Retinal pigment epithelial cell (primary cell): ENCODE data around the gene CCDC112.
A peak's percentile ranks its signal among the peaks of the same experiment; 100 is the strongest.

Experiments
- DNase-seq: peaks from one replicate; pipeline ENCODE4 v3.0.0-alpha.2; 2010; ENCODE audit warnings: low read depth
- H3K4me3 ChIP-seq: 2 replicates; pipeline ENCODE4 v1.5.1; 2011; ENCODE audit warnings: mild to moderate bottlenecking, low read length, control low read depth, moderate library complexity
- TF ChIP-seq, protein P1 (sequence below): conservative IDR thresholded peaks from 2 replicates; pipeline ENCODE4 v1.5.1; 2011; ENCODE audit warnings: low read depth, low read length, control low read depth, inconsistent platforms

The CCDC112 gene

DNA sequence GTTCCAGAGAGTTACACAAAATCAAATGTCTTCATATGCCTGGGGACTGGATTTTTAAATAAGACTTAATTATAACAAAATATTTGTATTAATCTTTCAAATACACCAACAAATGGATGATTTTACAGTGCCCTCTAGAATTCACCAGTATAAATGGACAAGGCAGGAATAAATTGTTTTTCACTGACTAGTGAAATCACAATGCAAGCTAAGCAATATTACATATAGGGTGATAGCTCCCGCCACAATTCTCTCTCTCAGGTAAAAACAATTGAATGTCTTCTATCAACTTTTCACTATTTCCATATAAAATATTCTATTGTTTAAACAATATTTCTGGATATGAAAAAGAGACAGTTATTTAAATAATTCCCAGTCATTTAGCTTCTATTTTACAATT, 8.0 kb upstream of the CCDC112 start:
- TF ChIP-seq, protein P1, sequence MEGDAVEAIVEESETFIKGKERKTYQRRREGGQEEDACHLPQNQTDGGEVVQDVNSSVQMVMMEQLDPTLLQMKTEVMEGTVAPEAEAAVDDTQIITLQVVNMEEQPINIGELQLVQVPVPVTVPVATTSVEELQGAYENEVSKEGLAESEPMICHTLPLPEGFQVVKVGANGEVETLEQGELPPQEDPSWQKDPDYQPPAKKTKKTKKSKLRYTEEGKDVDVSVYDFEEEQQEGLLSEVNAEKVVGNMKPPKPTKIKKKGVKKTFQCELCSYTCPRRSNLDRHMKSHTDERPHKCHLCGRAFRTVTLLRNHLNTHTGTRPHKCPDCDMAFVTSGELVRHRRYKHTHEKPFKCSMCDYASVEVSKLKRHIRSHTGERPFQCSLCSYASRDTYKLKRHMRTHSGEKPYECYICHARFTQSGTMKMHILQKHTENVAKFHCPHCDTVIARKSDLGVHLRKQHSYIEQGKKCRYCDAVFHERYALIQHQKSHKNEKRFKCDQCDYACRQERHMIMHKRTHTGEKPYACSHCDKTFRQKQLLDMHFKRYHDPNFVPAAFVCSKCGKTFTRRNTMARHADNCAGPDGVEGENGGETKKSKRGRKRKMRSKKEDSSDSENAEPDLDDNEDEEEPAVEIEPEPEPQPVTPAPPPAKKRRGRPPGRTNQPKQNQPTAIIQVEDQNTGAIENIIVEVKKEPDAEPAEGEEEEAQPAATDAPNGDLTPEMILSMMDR, result no peak
- H3K4me3 ChIP-seq, result no peak overlapping the region
- DNase-seq, result no peak

DNA sequence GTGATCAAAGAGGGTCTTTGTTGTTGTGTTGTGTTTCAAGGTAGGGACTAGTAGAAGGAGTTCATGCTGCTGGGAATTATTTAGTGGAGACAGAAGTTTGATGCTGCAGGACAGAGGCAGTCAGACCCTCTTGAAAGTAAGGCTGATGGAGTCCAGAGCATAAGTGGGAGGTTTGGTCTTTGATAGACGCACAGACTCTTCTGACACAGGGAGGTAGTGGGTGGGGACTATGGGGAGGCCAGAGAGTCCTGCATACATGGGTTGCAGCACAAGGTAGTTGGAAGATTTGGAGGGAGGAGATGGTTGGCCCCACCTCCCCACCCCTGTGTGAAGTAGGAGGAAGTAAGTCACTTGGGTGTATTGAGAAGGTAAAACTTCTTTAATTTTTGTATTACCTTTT, 2.4 kb upstream of the CCDC112 start:
- H3K4me3 ChIP-seq, result no peak overlapping the region
- DNase-seq, result no peak
- TF ChIP-seq, protein P1, result no peak

DNA sequence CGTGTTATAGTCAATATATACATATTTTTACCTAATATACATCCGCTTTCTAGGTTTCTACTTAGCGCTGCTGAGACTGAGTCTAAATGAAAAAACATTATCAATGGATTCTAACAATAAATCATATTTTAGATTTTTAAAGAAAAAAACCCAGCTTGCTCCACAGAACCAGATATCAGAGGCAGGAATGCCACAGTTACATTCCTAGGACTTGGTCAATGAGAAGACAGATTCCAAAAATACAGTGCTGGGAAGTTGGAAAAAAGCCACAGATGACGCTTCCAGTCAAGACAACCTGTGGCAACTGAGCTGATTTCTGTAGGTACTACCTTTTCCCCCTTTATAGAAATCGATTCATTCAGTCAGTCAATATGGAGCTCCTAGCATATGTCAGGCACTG, 577 bp upstream of the CCDC112 start:
- peak overlapping the region; percentile 29 for H3K4me3 ChIP-seq

DNA sequence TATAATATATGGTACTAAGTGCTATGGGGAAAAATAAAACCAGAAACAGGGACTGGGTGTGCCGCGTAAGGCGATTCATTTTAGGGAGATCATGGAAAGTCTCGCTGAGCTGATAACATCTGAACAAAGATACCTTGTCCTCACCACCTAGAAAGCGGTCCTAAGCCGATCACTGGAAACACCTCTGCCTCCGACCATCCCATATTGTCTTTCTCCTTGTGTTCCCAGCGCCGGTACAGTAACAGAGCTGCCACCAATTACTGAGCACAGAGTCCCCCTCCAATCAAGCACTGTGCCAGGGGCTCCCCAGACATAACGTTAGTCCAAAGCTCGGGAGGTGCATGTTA, 704 bp downstream of the CCDC112 start:
- no peak for DNase-seq
- TF ChIP-seq, protein P1, result no peak
- H3K4me3 ChIP-seq, result peak overlapping the region; percentile 75

More for the DNA sequence above, 577 bp upstream of the CCDC112 start:
- DNase-seq, result no peak
- TF ChIP-seq, protein P1, result no peak

DNA sequence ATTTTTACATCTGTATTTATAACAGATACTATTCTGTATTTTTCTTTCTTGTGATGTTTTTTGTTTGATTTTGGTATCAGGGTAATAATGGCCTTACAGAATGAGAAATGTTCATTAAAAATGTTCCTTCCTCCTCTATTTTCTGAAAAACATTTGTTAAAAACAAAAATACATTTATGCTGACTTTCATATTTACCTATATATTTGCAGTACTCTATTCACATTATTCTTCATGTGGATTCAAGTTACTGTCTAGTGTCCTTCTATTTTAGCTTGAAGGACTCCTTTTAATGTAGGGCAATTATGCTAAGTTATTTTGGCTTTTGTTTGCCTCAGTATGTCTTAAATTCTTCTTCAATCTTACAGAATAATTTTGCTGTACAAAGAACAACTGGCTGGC, 5.1 kb downstream of the CCDC112 start:
- TF ChIP-seq, protein P1, result no peak
- DNase-seq, result no peak
- H3K4me3 ChIP-seq, result no peak overlapping the region

DNA sequence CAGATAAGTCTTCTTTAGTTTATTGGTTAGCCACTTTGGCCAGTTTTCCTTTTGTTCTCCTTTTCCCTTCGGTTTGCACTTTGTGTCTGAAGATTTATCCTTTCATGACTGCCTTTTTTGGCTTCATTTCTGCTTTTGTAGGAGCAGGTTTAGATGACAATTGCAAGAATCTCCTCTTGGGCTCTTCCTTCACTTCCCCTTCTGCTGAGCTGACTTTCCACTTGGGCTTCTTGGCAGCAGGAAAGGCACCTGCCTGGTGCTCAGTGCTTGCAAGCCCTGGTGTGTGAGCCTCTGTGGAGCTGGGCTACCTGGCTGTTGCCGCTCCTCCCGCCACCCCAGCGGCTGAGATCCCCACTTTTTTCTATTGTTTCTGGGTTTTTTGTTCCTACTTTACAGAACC, 7.3 kb downstream of the CCDC112 start:
- no peak for DNase-seq
- no peak overlapping the region for H3K4me3 ChIP-seq
- TF ChIP-seq, protein P1, result no peak

DNA sequence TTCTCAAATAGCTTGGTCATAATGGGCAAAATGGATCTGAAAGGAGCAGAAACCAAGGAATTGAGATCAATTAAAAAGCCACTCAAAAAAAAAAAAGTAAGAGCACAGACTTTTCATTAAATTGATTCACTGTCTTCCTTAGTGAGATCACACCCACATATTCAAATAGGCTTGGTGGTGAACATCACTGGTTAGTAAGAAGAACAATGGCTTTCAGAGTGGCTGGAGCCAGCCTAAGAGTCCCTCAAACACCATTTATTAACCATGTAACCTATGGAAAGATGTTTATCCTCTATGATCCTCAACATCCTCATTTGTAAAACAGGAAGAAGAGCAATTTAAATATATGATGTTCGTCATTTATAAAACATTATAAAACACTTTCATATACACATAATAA, 12.4 kb downstream of the CCDC112 start:
- DNase-seq, result no peak
- TF ChIP-seq, protein P1, result no peak
- H3K4me3 ChIP-seq, result no peak overlapping the region
